ENCODE data around the gene PDZK1IP1. TPM values are rescaled to one million over a fixed set of nuclear protein-coding genes. Genes with fewer than 3 reads are reported as not detected.

Gene PDZK1IP1
- total and polyA plus RNA-seq, 2 of the 13 experiments (the other 11 are each of a cell fraction or from before 2014, with no cell fraction given) = 0.24 to 1.6 TPM

- peak; percentile 29; the same call in 1 of the 2 replicates for TF ChIP-seq THAP9 (CRISPR knock-in tag; IDR thresholded peaks at IDR 0.05; ENCODE audit: borderline replicate concordance)
- peak; percentile 61; the same call in 1 of the 2 replicates for TF ChIP-seq HMGXB3 (CRISPR knock-in tag; IDR thresholded peaks at IDR 0.05; ENCODE audit: borderline replicate concordance)
- peak; percentile 66 for TF ChIP-seq ZNF781 (CRISPR knock-in tag; IDR thresholded peaks at IDR 0.05; ENCODE audit: borderline replicate concordance, not compliant biosample characterization)
- no peak for TF ChIP-seq RBAK (CRISPR knock-in tag; IDR thresholded peaks at IDR 0.05)
- no peak for TF ChIP-seq PCBP2 (optimal IDR thresholded peaks at IDR 0.05; ENCODE audit: low read depth, low read length, poor library complexity, severe bottlenecking)
- TF ChIP-seq ZGPAT (CRISPR knock-in tag; IDR thresholded peaks at IDR 0.05) = peak; percentile 59
- no peak for TF ChIP-seq TIGD3 (CRISPR knock-in tag; IDR thresholded peaks at IDR 0.05; ENCODE audit: borderline replicate concordance)
- TF ChIP-seq KAT7 (CRISPR knock-in tag; IDR thresholded peaks at IDR 0.05; ENCODE audit: borderline replicate concordance) = no peak
- TF ChIP-seq ZC3H13 (CRISPR knock-in tag; IDR thresholded peaks at IDR 0.05) = no peak; the same call in 1 of the 2 replicates
These were observed 2.9 kb upstream of the PDZK1IP1 start (continued) for GRCh38 chr1:47192458-47193384.

Measured in HepG2 (cell line).